ENCODE data around the gene FDXR. TPM values are rescaled to one million over a fixed set of nuclear protein-coding genes. Genes with fewer than 3 reads are reported as not detected.
A peak's percentile ranks its signal among the peaks of the same experiment; 100 is the strongest.

FDXR gene
- total and polyA plus RNA-seq, 2 of the 8 experiments (the other 6 are each of a cell fraction or from before 2014, with no cell fraction given), result 24.2 to 31.4 TPM

- H3K14ac ChIP-seq (ENCODE audit: insufficient read length), result no peak within 1 kb of the TSS
- no peaks in the 10 kb centered on the region for H3K79me1 ChIP-seq (ENCODE audit: low read depth, low read length)
- ChIA-PET POLR2A (ENCODE audit: partially characterized antibody) (interaction anchor here (0.7 to 1.8 kb wide), 8 partner anchors 11 to 144 kb away, joined by 3 to 5 read pairs (median 4); partner anchors contain the start of gene FDXR), CTCF (ENCODE audit: partially characterized antibody) (interaction anchor here (1.4 to 3.4 kb wide), 7 partner anchors 27 to 69 kb away, joined by 3 to 12 read pairs (median 5); partner anchors contain the start of genes OTOP2 and USH1G)
- H3K4me3 ChIP-seq (ENCODE audit: extremely low read depth in 1 of 4, insufficient read depth in 2 of 4, low read depth in 3 of 4, low read length in 4 of 4), result peak within 1 kb of the TSS; percentile 61 to 75 (median 64)
- peaks cover 16 to 43% (median 37%) of the 10 kb centered on the region in 4 experiments; a peak in 6 of 7 replicates for H3K27me3 ChIP-seq (replicated peaks in 1 of 4; ENCODE audit: control insufficient read depth in 3 of 4, extremely low read depth in 1 of 4, insufficient read depth in 3 of 4, low read length in 3 of 4)
- H3K4me2 ChIP-seq (ENCODE audit: insufficient read depth in 1 of 2, low read depth in 2 of 2, low read length in 2 of 2), result peak within 1 kb of the TSS; percentile 72 to 99
- no peak within 1 kb of the TSS for H3K56ac ChIP-seq (replicated peaks; ENCODE audit: insufficient read length, low read depth, low read length)
- H3K36me3 ChIP-seq (ENCODE audit: control insufficient read depth in 2 of 4, insufficient read depth in 4 of 4, low read length in 3 of 4), result no peaks in the 10 kb centered on the region
- peak within 1 kb of the TSS; percentile 75 for H4K8ac ChIP-seq (ENCODE audit: extremely low read depth, insufficient read depth, low read length)
- no peak within 1 kb of the TSS; the same call in 1 of the 2 replicates for H2BK5ac ChIP-seq (ENCODE audit: low read depth, low read length)
- H3K4me1 ChIP-seq (replicated peaks in 1 of 4; ENCODE audit: control insufficient read depth in 3 of 4, insufficient read depth in 4 of 4, low read length in 3 of 4), result peaks cover 0 to 10% (median 4%) of the 10 kb centered on the region in 4 experiments; a peak in 4 of 7 replicates
- peaks cover 13% of the 10 kb centered on the region for H3K23me2 ChIP-seq (ENCODE audit: low read depth, low read length)
- H2AFZ ChIP-seq (ENCODE audit: low read length), result peak within 1 kb of the TSS; percentile 83; the same call in 1 of the 2 replicates
- H2BK120ac ChIP-seq (replicated peaks; ENCODE audit: low read depth, low read length), result no peak within 1 kb of the TSS
- H3K9ac ChIP-seq (replicated peaks in 1 of 4; ENCODE audit: extremely low read depth in 1 of 4, low read depth in 3 of 4, low read length in 3 of 4), result no peak within 1 kb of the TSS; a peak in 1 of 7 replicates
- DNase-seq (ENCODE audit: low read depth in 1 of 2, low spot score in 2 of 2) (no peak), FAIRE-seq (no peak)
- peak within 1 kb of the TSS; percentile 90 for H3K18ac ChIP-seq (ENCODE audit: extremely low read depth, low read length)
- peak within 1 kb of the TSS; percentile 68; the same call in 1 of the 2 replicates for H2BK12ac ChIP-seq (ENCODE audit: low read depth, low read length)
- WGBS, 2 experiments (ENCODE audit: extremely low coverage in 1 of 2, insufficient coverage in 1 of 2, insufficient read length in 1 of 2, insufficient replicate concordance in 2 of 2, low coverage in 1 of 2, low lambda C conversion rate in 2 of 2, missing lambda C conversion rate in 1 of 2), result 6% methylated on average over 42 of the region's 86 CpGs; no CpG with 5 or more reads in 1 of the 2 experiments
- H2AK5ac ChIP-seq (ENCODE audit: low read depth, low read length), result no peak within 1 kb of the TSS
- H3K27ac ChIP-seq (ENCODE audit: low read depth, low read length), result no peak within 1 kb of the TSS
- no peaks in the 10 kb centered on the region for H3K9me3 ChIP-seq (ENCODE audit: insufficient read depth in 2 of 2, low read depth in 1 of 2, low read length in 1 of 2)
- no peak within 1 kb of the TSS for H2BK20ac ChIP-seq (ENCODE audit: low read length)
- H4K5ac ChIP-seq (ENCODE audit: insufficient read length, low read depth, low read length), result no peak within 1 kb of the TSS
- H4K91ac ChIP-seq (replicated peaks; ENCODE audit: insufficient read length, low read length), result peak within 1 kb of the TSS; percentile 62
- H3K23ac ChIP-seq (ENCODE audit: insufficient read length), result no peak within 1 kb of the TSS
- H3K4ac ChIP-seq (replicated peaks; ENCODE audit: insufficient read length, low read depth, low read length), result no peak within 1 kb of the TSS
- peaks cover 0 to 2% of the 10 kb centered on the region in 2 experiments for H4K20me1 ChIP-seq (replicated peaks in 1 of 2; ENCODE audit: control insufficient read depth in 1 of 2, insufficient read depth in 2 of 2, low read length in 2 of 2)
- no peaks in the 10 kb centered on the region for H3K79me2 ChIP-seq (ENCODE audit: control insufficient read depth in 1 of 2, insufficient read depth in 2 of 2, low read length in 2 of 2)
- H2BK15ac ChIP-seq (ENCODE audit: low read length), result peak within 1 kb of the TSS; percentile 92; the same call in 1 of the 2 replicates
- no peak for TF ChIP-seq TCF12 (IDR thresholded peaks at IDR 0.05; ENCODE audit: low read depth, low read length)
- TF ChIP-seq SP1 (IDR thresholded peaks at IDR 0.05; ENCODE audit: low read depth, low read length), result no peak
- TF ChIP-seq CEBPB (IDR thresholded peaks at IDR 0.05; ENCODE audit: low read depth, low read length), result no peak
- TF ChIP-seq KDM5A (IDR thresholded peaks at IDR 0.05; ENCODE audit: low read length), result no peak
- no peak for TF ChIP-seq SRF (IDR thresholded peaks at IDR 0.05; ENCODE audit: low read depth, low read length)
- TF ChIP-seq RNF2 (IDR thresholded peaks at IDR 0.05; ENCODE audit: borderline replicate concordance, low read depth, low read length, missing control alignments, poor library complexity, severe bottlenecking), result no peak
- no peak for TF ChIP-seq SP4 (IDR thresholded peaks at IDR 0.05; ENCODE audit: low read length)
- TF ChIP-seq SUZ12 (IDR thresholded peaks at IDR 0.05; ENCODE audit: low read length), result peak; percentile 77
- no peak for TF ChIP-seq SIN3A (conservative IDR thresholded peaks at IDR 0.05 in 1 of 2, IDR thresholded peaks at IDR 0.05 in 1 of 2; ENCODE audit: low read depth in 1 of 2, low read length in 2 of 2)
- no peak for TF ChIP-seq CTBP2 (IDR thresholded peaks at IDR 0.05; ENCODE audit: borderline replicate concordance, insufficient read depth, insufficient read length, low read length)
Measured at GRCh38 chr17:74892974-74893911, 20.4 kb upstream of the FDXR start, which contains the start of gene FADS6. Gene FADS6, minus strand, starts transcription at chr17:74893633. Its CDS starts 38 bp downstream, at chr17:74893595.

Measured in H1 (cell line).